ENCODE data around the gene BCL7B. TPM values are rescaled to one million over a fixed set of nuclear protein-coding genes. Genes with fewer than 3 reads are reported as not detected.
"Not testable (repeated sequence)": the region's sequence is repeated elsewhere in the genome, so short reads cannot be mapped to it uniquely, and the experiment has no call there.

Gene BCL7B
- total RNA-seq, 1 experiment from 2014 or later: 66.7 TPM

DNA sequence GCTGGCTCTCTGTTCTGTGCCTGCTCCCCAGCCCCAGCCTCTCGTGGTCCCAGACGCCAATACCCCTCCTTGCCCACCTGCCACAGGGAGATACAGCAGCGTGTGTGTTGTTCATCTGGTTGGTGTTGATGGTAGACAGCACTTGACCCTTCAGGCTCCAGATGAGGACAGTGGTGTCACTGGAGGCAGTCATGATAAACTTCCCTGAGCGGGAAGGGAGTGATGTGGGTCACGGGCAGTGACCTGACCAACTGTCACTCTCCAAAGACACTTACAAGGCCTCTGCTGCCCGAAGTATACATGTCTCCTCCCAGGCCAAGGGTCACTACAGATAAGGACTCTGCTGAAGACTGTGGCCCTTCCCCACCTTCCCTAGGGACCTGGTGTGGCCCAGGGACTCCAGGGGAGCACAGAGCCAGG lies 15.3 kb upstream of the BCL7B start:
- no peak for DNase-seq (ENCODE audit: low read depth)

DNA sequence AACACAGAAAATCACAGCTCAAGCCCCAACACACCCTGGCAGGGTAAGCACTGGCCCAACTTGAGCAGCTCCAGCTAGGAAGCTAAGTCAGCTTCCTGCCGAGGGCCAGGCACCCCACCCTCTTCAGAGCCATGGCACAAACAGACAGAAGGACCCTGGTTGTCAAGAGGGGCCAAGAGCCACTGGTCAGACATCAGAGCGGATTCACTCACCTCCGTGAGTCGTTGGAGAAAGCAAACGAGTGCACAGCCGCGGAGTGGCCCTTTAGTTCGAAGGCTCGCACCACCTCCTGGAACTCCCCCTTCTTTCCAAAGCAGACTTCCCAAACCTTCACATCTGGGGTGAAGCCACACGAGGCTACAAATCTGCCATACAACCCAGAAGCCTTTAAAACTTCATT lies 13.5 kb upstream of the BCL7B start:
- no peak for DNase-seq (ENCODE audit: low read depth)

DNA sequence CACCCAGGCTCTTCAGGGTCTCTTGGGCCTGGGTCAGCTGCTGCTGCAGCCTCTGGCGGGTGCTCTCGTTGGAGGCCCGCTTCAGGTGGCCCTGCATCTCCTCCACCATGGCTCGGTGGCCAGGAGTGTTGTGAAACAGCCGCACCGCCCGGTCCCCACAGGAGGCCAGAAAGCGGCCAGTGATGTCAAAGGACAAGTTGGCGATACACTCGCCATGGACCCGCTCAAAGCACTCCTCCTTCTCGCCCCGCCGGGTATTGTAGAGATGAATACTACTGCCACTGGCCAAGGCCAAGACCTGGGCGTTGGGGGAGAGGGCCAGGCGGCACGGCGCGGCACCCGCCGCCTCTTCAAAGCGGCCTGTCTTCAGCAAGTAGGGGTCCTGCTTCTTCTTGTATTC lies 13.0 kb upstream of the BCL7B start:
- DNase-seq (ENCODE audit: low read depth): no peak

DNA sequence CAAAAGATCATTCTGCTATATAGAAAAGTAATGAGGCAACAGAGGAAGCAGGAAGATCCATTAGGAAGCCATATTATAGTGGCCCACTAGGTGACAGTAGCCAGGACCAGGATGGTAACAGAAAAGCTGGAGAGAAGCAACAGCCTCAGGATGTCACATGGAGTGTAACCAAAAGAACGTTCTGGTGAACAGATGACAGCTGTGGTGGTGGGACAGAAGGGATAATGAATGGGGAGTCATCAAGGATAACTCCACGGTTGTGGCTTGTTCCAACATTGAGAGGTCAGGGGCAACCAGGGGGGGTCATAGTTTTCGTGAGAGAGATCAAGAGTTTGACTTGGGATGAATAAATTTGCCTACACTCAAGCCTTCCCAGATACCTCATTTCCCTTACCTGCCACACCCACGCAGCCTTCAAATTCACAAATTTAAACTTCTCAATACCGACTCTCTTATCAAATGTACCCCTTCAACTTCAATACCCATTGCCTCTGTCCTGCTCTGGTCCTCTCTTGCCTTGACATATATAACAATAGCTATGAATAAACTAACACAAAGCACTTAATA lies 11.6 kb upstream of the BCL7B start:
- no peak for DNase-seq (ENCODE audit: low read depth)

DNA sequence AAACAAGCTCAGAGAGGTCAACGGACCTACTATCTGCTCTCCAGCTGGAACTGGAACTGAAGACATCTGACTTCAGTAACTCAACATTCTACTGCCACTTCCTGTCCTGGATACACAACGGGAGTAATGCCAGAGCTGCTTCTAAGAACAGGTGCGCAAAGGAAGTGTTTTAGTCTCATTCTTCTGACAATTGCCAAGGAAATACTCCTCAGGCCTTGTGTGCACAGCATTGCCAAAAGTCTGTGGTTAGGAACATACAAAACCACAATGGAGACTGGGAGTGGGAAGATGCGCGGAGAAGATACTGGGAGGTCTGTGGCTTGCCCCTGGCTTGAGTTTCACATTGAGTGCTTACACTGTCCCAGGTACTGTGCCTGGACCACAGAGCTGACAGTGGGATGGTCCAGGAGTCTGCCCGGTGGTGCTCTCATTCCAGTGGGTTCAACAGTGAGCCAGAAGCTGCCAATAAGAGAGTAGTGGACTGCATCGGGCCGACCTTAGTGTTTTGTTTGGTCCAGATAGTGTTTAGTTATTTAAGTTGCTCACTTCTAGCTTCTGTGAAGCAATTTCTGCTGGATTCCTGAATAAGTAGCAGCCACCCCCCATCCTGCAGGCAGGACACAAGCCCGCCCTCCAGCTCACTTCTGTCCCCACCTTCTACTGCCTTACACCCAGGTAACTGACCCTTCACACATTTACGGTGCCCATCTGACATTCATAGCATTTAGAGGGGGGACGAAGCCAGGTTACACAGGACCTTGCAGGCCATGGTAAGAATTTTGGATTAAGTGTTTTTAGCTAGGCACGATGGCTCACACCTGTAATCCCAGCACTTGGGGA lies 10.6 kb upstream of the BCL7B start:
- peak; percentile 35 for DNase-seq (ENCODE audit: low read depth)

DNA sequence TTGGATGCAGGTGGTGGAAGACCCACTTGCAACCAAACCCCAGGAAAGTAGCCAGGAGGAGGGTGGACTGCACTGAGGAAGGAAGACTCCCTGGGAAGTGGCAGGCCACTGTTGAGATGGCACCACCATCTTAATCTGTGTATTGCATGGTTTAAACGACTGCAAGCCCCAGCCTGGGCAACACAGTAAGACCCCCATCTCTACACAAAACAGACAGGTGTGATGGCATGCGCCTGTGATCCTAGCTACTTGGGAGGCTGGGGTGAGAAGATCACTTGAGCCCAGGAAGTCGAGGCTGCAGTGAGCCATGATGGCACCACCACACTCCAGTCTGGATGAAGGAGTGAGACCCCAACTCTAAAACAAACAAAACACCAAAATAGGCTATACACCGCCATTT lies 9.7 kb upstream of the BCL7B start:
- no peak for DNase-seq (ENCODE audit: low read depth)

DNA sequence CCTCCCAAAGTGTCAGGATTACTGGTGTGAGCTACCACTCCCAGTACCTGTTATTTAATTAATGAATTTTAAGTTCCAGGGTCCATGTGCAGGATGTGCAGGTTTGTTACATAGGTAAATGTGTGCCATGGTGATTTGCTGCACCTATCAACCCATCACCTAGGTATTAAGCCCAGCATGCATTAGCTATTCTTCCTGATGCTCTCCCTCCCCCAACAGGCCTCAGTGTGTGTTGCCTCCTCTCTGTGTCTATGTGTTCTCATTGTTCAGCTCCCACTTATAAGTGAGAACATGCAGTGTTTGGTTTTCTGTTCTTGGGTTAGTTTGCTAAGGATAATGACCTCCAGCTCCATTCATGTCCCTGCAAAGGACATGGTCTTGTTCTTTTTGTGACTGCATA lies 8.9 kb upstream of the BCL7B start:
- not testable (repeated sequence) for DNase-seq (ENCODE audit: low read depth)

DNA sequence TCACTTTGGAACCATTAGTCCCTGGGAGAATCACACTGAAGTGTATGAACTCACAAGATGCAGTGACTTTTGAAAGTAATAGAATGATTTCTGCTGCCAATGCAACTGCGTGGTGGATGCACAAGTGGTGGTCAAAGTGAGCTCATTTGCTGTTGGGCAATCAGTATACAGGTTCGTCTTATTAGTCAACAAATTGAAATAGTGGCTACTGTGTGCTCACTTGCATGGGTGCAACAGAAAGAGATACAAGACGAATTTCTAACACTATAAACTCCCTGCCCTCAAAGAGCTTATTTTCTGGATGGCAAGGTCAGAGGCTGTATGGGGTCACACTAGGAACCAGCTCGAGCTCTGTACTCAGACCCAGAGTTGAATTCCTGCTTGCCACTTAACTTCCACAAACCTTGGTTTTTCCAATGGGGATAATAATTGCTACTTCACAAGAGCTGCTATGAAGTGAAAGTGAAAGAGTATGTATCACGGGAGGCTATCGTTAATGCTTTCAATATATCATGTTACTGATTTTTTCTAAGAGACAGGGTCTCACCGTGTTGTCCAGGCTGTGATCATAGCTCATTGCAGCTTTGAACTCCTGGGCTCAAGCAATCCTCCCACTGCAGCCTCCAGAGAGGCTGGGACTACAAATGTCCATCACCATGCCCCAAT lies 8.3 kb upstream of the BCL7B start:
- peak; percentile 30 for DNase-seq (ENCODE audit: low read depth)

DNA sequence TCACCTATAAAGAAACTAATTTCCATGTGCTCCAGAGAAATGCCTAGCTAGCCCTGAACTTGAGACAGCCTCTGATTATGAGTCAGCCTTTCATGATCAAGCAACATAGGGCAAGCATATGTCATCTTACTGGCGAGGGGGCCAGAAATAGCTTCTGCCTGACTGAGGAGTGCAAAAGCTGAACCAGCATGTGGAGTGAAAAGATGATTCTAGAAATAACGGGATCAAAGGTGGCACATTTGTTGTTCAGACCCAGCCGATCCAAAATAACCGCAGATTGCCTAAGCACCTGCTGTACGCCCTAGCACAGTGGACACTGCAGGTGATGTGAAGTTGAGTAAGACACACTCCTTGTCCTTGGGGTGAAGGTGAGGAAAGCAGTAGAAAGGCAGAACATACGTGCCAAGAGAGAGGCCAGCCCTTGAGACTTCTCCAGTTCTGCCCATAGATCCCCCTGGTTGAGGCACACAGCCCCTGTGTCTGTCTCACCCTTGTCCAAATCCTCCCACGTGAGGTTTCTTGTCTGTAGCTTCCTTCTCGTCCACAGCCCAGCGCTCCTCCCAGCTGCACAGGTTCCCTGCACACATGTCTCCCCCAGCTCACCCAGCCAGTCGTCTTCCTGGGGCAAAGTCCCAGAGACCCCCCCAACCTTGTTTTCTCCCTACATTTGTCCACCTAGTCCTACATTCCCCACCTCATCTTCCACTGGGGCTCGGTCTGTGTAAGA lies 2.8 kb upstream of the BCL7B start:
- peak; percentile 88 for DNase-seq (ENCODE audit: low read depth)

DNA sequence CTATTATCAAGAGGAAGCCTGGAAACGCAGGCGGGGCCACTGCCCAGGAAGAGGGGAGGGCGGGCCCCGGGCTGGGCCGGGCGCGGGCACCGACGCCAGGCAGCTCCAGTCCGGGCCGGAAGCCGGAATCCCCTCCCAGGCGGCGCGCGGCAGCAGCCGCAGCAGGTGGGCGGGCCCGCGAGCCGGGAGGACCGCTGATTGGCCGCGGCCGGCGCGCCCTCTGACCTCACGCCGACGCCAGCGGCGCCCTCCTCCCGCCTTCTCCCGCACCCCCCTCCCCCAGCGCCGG lies 438 bp downstream of the BCL7B start:
- DNase-seq (ENCODE audit: low read depth): peak; percentile 100

DNA sequence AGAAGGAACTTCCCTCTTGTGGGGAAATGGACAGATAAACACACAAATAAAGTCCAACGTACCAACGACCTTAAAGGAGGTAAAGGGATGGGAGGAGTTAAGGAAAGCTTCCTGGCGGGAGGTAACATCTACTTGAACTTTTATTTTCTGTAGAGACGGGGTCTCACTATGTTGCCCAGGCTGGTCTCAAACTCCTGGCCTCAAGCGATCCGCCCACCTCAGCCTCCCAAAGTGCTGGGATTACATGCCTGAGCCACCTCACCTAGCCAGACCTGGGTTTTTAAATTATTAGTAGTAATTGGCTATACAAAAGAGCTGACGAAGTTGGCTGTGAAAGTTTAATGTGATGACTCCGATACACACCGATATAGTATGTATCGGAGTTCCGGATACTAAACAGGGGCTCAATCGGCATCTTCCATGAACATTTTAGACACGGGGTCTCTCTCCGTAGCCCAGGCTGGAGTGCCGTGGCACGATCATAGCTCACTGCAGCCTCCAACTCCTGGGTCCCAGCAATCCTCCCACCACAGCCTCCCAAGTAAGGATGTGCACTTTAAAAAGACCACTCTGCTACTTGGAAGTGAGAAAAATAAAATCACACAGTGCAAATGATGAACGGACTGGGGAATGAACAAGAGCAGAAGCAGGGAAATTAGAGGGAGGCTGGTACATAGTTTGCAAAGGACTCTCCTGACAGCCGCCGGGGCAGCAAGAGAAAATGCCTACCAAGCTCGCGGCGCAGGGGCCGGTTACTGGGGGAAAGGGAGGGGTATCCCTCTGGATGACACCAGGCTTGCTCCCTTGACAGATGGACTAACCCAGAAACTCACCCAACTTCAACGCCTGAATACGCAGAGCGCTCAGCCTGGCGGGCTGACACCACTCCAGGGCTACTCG lies 1.0 kb downstream of the BCL7B start:
- no peak for DNase-seq (ENCODE audit: low read depth)

DNA sequence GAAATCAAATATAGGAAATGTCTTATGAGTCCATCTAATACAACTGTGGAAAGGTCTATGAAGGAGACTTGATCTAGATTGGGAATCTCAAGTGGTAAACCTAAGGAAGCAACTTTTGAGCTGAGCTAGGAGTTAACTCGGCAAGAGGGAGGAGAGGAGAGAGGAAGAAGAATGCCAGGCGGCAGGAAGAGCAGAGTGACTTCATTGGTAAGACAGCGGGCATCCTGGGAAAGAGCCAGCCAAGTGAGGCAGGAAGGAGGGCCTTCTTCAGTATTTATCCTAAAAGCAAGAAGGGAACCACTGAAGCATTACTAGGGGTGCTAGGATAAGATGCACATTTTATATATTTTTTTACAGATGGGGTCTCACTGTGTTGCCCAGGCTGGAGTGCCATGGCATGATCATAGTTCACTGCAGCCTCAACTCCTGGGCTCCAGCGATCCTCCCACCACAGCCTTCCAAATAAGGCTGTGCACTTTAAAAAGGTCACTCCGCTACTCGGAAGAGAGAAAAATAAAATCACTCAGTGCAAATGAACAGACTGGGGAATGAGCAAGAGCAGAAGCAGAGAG lies 2.0 kb downstream of the BCL7B start:
- no peak for DNase-seq (ENCODE audit: low read depth)

DNA sequence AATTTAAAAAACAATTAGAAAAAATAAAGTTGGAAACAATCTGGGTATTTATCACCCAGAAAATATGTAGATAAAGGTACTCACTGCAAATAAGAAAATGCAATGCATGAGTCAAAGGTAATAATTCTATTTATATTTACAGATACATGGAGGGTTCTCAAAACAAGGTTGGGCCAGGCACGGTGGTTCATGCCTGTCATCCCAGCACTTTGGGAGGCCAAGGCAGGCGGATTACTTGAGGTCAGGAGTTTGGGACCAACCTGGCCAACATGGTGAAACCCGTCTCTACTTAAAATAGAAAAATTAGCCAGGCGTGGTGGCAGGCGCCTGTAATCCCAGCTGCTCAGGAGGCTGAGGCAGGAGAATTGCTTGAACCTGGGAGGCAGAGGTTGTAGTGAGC lies 7.4 kb downstream of the BCL7B start:
- not testable (repeated sequence) for DNase-seq (ENCODE audit: low read depth)

DNA sequence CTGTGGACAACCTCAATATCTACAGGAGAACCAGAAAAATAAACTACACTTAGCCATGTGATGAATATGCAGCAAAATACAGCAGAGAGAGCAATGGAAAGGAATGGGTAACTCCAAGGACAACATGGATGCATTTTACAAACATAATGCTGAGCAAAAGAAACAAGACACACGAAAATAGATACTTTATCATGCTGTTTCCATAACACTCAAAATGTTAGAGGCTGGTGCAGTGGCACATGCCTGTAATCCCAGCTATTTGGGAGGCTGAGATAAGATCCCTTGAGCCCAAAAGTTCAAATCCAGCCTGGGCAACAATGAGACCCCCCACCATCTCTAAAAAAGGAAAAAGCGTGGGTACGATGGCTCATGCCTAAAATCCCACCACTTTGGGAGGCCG lies 8.3 kb downstream of the BCL7B start:
- DNase-seq (ENCODE audit: low read depth): no peak

DNA sequence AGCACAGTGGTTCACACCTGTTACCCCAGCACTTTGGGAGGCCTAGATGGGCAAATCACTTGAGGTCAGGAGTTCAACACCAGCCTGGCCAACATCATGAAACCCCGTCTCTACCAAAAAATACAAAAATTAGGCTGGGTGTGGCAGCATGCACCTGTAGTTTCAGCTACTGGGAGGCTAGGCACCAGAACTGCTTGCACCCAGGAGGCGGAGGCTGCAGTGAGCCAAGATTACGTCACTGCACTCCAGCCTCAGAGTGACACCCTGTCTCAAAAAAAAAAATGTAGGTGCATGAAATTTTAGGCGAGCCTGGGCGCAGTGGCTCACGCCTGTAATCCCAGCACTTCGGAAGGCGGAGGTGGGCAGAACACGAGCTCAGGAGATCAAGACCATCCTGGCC lies 9.6 kb downstream of the BCL7B start:
- no peak for DNase-seq (ENCODE audit: low read depth)

DNA sequence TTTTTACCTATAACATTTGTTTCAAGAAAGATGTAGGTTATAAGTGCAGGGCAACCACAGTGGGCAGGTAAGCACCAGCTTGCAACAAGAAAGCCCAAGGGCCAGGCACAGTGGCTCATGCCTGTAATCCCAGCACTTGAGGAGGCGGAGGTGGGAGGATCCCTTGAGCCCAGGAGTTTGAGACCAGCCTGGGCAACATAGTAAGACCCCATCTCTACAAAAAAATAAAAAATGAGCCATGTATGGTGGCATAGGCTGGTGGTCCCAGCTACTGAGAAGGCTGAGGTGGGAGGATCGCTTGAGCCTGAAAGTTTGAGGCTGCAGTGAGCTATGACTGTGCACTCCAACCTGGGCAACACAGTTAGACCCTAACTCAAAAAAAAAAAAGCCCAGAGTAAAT lies 12.8 kb downstream of the BCL7B start:
- DNase-seq (ENCODE audit: low read depth): no peak

DNA sequence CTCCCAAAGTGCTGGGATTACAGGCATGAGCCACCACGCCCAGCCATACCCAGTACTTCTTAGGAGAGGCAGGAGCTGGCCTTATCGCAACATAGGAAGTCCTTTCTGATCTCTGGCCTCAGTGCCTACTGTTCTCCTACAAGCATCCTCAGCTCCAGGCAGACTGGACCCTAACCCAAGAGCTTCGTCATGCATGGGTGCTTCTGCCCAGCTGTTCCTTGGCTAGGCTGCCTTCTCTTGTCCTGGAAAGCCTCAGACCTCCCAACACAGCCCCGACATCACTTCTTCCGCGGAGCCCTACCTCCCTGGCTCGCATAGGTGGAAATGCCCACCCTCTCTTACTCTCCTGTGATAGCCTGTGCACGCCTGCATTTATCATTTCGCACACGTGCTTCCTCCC lies 15.8 kb downstream of the BCL7B start:
- DNase-seq (ENCODE audit: low read depth): no peak

DNA sequence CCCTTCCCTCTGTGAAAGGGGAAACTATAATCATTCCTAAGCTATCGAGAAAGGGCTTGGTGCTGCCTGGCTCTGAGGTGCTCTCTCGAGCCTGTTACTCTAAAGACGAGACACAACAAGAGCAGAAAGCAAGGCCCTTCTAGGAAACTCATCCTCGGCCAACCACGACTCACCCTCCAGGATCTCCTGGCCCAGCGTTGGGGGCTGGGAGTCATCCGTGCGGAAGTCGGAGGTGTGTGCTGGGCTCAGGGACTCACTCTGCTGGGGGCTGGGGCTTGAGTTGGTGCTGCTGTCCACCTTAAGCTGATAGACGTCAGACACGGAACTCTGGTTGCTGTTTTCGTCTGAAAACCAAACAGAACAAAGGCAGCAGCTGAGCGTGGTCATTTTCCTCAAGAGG lies 17.8 kb downstream of the BCL7B start:
- no peak for DNase-seq (ENCODE audit: low read depth)

DNA sequence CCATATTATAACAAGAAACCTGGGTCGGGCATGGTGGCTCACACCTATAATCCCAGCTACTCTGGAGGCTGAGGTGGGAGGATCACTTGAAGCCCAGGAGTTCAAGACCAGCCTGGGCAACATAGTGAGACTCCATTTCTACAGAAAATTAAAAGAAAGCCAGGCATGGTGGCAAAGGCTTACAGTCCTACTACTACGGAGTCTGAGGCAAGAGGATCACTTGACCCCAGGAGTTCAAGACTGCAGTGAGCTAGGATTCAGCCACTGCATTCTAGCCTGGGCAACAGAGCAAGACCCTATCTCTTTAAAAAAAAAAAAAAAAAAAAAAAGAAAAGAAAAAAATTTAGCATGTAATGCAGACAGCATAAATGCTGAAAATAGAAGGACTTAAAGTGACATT lies 19.0 kb downstream of the BCL7B start:
- not testable (repeated sequence) for DNase-seq (ENCODE audit: low read depth)

DNA sequence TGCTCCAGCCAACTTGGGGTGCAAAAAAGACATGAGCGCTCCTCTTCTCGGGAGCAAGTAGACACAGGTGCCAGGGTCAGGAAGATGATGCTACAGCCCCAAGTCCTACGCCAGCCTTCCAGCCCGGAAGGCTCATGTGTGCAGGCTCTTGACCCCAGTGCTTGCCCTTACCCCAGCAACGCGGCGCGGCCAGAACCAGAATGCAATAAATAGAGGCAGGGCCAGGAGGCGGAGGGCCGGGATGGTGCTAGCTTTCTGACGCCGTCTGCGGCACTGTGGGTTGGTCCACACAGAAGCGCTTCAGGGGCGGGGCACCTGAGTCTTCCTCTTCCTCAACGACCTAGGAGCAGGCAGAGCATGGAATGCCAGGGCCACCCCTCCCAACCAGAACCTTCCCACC lies 20.4 kb downstream of the BCL7B start:
- no peak for DNase-seq (ENCODE audit: low read depth)

DNA sequence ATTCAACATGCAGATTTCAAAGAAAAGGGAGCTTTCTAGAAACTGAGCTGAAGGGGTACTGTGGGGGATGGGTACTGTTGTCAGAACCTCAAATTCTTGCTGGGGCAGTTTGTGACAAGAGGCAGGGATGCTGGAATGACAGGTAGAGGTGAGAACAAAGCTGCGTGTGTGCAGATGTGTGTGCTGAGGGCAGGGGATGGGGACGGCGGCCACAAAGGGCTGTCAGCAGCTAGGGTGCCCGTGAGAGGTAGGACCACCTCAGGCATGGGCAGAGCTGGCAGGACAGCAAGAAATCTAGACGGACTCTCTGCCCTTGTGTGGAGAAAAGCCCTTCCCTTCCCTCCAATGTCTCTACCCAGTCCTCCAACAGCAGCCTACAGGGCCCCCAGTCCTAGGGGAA lies 21.0 kb downstream of the BCL7B start:
- no peak for DNase-seq (ENCODE audit: low read depth)
